ENCODE results near the gene AFAP1L1.

AFAP1L1 gene

GRCh38 chr5:149317281-149318048 is 45.8 kb downstream of the AFAP1L1 start:
- peak; percentile 19 to 59 for DNase-seq

- DNase-seq: no peak
These were observed 47.5 kb downstream of the AFAP1L1 start for GRCh38 chr5:149319174-149319573.

- DNase-seq: no peak
These were observed 49.2 kb downstream of the AFAP1L1 start for GRCh38 chr5:149320791-149321330.

GRCh38 chr5:149322518-149322917 is 50.9 kb downstream of the AFAP1L1 start:
- no peak for DNase-seq

GRCh38 chr5:149323210-149323609 is 51.6 kb downstream of the AFAP1L1 start:
- no peak for DNase-seq

- no peak for DNase-seq
These were observed 52.1 kb downstream of the AFAP1L1 start for GRCh38 chr5:149323621-149324205.

GRCh38 chr5:149324641-149325040 is 53.0 kb downstream of the AFAP1L1 start:
- no peak for DNase-seq

- no peak for DNase-seq
These were observed 53.6 kb downstream of the AFAP1L1 start for GRCh38 chr5:149325166-149325735.

GRCh38 chr5:149325894-149326293 is 54.2 kb downstream of the AFAP1L1 start:
- DNase-seq: no peak

- no peak for DNase-seq
These were observed 55.0 kb downstream of the AFAP1L1 start for GRCh38 chr5:149326611-149327010.

- DNase-seq: no peak
These were observed 56.5 kb downstream of the AFAP1L1 start for GRCh38 chr5:149328177-149328576.

- DNase-seq: no peak
These were observed 62.2 kb downstream of the AFAP1L1 start for GRCh38 chr5:149333711-149334443.

- DNase-seq: no peak
These were observed 66.1 kb downstream of the AFAP1L1 start for GRCh38 chr5:149337736-149338135.

GRCh38 chr5:149338364-149338763 is 66.7 kb downstream of the AFAP1L1 start:
- DNase-seq: no peak

GRCh38 chr5:149340920-149341319 is 69.3 kb downstream of the AFAP1L1 start:
- DNase-seq: no peak

GRCh38 chr5:149341876-149342275 is 70.2 kb downstream of the AFAP1L1 start:
- DNase-seq: no peak

GRCh38 chr5:149344151-149344550 is 72.5 kb downstream of the AFAP1L1 start:
- no peak for DNase-seq

GRCh38 chr5:149345147-149345891 is 73.7 kb downstream of the AFAP1L1 start, which contains the start of gene GRPEL2:
TSS of gene GRPEL2 (plus strand) at chr5:149345499. CDS start at chr5:149345540, 41 bp downstream.
- peak; percentile 96 to 97 for DNase-seq

GRCh38 chr5:149345892-149346222 is 74.2 kb downstream of the AFAP1L1 start:
- DNase-seq: peak in 1 of 2 donors; percentile 17

GRCh38 chr5:149348518-149348917 is 76.9 kb downstream of the AFAP1L1 start:
- no peak for DNase-seq

GRCh38 chr5:149349382-149349781 is 77.7 kb downstream of the AFAP1L1 start:
- no peak for DNase-seq

- no peak for DNase-seq
These were observed 80.5 kb downstream of the AFAP1L1 start for GRCh38 chr5:149352169-149352568.
